Fibroblast of skin of back (primary cell): ENCODE data around the gene YKT6.
"Not testable (repeated sequence)": the region's sequence is repeated elsewhere in the genome, so short reads cannot be mapped to it uniquely, and the experiment has no call there.

Experiments used
- DNase-seq: peaks from one replicate; pipeline ENCODE4 v3.0.0-alpha.2; 2013

Gene YKT6

GRCh38 chr7:44172803-44173424, 27.9 kb upstream of the YKT6 start:
- DNase-seq: no peak

- DNase-seq: no peak
Observed at GRCh38 chr7:44173911-44174693, 26.7 kb upstream of the YKT6 start.

- not testable (repeated sequence) for DNase-seq
Observed at GRCh38 chr7:44174694-44174948, 26.2 kb upstream of the YKT6 start.

- DNase-seq: no peak
Observed at GRCh38 chr7:44175730-44176129, 25.0 kb upstream of the YKT6 start.

GRCh38 chr7:44176486-44176885, 24.3 kb upstream of the YKT6 start:
- no peak for DNase-seq

- peak; percentile 74 for DNase-seq
Observed at GRCh38 chr7:44177570-44178131, 23.1 kb upstream of the YKT6 start.

- no peak for DNase-seq
Observed at GRCh38 chr7:44180631-44181030, 20.1 kb upstream of the YKT6 start.

GRCh38 chr7:44182827-44183226, 18.0 kb upstream of the YKT6 start:
- DNase-seq: no peak

- no peak for DNase-seq
Observed at GRCh38 chr7:44183386-44183785, 17.4 kb upstream of the YKT6 start.

GRCh38 chr7:44184206-44184872, 16.4 kb upstream of the YKT6 start:
- peak; percentile 85 for DNase-seq

GRCh38 chr7:44184873-44185446, 15.8 kb upstream of the YKT6 start:
- no peak for DNase-seq

GRCh38 chr7:44185729-44186128, 15.0 kb upstream of the YKT6 start:
- DNase-seq: no peak

GRCh38 chr7:44186736-44187135, 14.0 kb upstream of the YKT6 start:
- no peak for DNase-seq

- no peak for DNase-seq
Observed at GRCh38 chr7:44187636-44188416, 13.0 kb upstream of the YKT6 start.

GRCh38 chr7:44188480-44189225, 12.1 kb upstream of the YKT6 start:
- DNase-seq: no peak

- no peak for DNase-seq
Observed at GRCh38 chr7:44189286-44189992, 11.3 kb upstream of the YKT6 start, which contains the start of gene GCK. Gene GCK, minus strand, starts transcription at chr7:44189439. Its CDS starts 486 bp downstream, at chr7:44188953.

GRCh38 chr7:44189993-44190872, 10.5 kb upstream of the YKT6 start:
- DNase-seq: no peak

GRCh38 chr7:44191171-44191570, 9.6 kb upstream of the YKT6 start:
- DNase-seq: no peak

- DNase-seq: no peak
Observed at GRCh38 chr7:44193011-44193802, 7.6 kb upstream of the YKT6 start.
